WERI-Rb-1 (cell line): ENCODE measurements around the gene NRSN1.
A peak's percentile ranks its signal among the peaks of the same experiment; 100 is the strongest.
"Not testable (repeated sequence)": the region's sequence is repeated elsewhere in the genome, so short reads cannot be mapped to it uniquely, and the experiment has no call there.

ENCODE experiments used
- DNase-seq: peaks from one replicate; pipeline ENCODE4 v3.0.0-alpha.2; 2020
- H3K27ac ChIP-seq: fragments of 250-450 bp; sonication (Bioruptor Pico); 2 replicates; pipeline ENCODE4 v1.5.1; 2020; ENCODE audit warnings: mild to moderate bottlenecking, moderate library complexity
- H3K27me3 ChIP-seq: fragments of 250-450 bp; sonication (Bioruptor Pico); 2 replicates; pipeline ENCODE4 v1.5.1; 2021; ENCODE audit warnings: mild to moderate bottlenecking, low read depth, moderate library complexity; ENCODE audit not compliant: insufficient read depth, severe bottlenecking
- H3K36me3 ChIP-seq: fragments of 250-450 bp; sonication (Bioruptor Pico); 2 replicates; pipeline ENCODE4 v1.5.1; 2020; ENCODE audit warnings: mild to moderate bottlenecking, moderate library complexity
- H3K4me3 ChIP-seq: 2 replicates; pipeline ENCODE4 v1.5.1; 2011; ENCODE audit warnings: low read depth, mild to moderate bottlenecking, control low read depth, low read length
- H3K9me3 ChIP-seq: fragments of 250-450 bp; sonication (Bioruptor Pico); 2 replicates; pipeline ENCODE4 v1.5.1; 2021; ENCODE audit warnings: mild to moderate bottlenecking, moderate library complexity; ENCODE audit not compliant: severe bottlenecking
- CTCF ChIP-seq: IDR thresholded peaks from 2 replicates; pipeline ENCODE4 v1.5.1; 2011; ENCODE audit warnings: low read depth, mild to moderate bottlenecking, control low read depth, inconsistent platforms, low read length

The NRSN1 gene

GRCh38 chr6:24126586-24127192 is 674 bp downstream of the NRSN1 start:
- H3K4me3 ChIP-seq: peak overlapping the region; percentile 91
- no peak for TF ChIP-seq CTCF
- H3K27me3 ChIP-seq: no peaks in the 10 kb centered on the region
- H3K27ac ChIP-seq: peak overlapping the region; percentile 54
- H3K36me3 ChIP-seq: peaks cover 12% of the 10 kb centered on the region
- no peak for DNase-seq
- no peaks in the 10 kb centered on the region for H3K9me3 ChIP-seq

- no peak overlapping the region for H3K27ac ChIP-seq
- TF ChIP-seq CTCF: no peak
- no peaks in the 10 kb centered on the region for H3K27me3 ChIP-seq
- no peaks in the 10 kb centered on the region for H3K9me3 ChIP-seq
- no peak overlapping the region for H3K4me3 ChIP-seq
- no peak for DNase-seq
- H3K36me3 ChIP-seq: peaks cover 12% of the 10 kb centered on the region
Observed at GRCh38 chr6:24127316-24127715, 1.3 kb downstream of the NRSN1 start.

GRCh38 chr6:24131751-24132150 is 5.7 kb downstream of the NRSN1 start:
- Histone ChIP-seq H3K9me3 (no peaks in the 10 kb centered on the region), H3K27me3 (no peaks in the 10 kb centered on the region), H3K27ac (no peak overlapping the region), H3K4me3 (no peak overlapping the region), H3K36me3 (peaks cover 19% of the 10 kb centered on the region)
- no peak for TF ChIP-seq CTCF
- no peak for DNase-seq

- Histone ChIP-seq H3K4me3 (no peak overlapping the region), H3K27ac (no peak overlapping the region), H3K9me3 (peaks cover 6% of the 10 kb centered on the region), H3K27me3 (no peaks in the 10 kb centered on the region), H3K36me3 (peaks cover 7% of the 10 kb centered on the region; the same call in 1 of the 2 replicates)
- DNase-seq: no peak
- no peak for TF ChIP-seq CTCF
Observed at GRCh38 chr6:24139080-24139479, 13.1 kb downstream of the NRSN1 start.

- no peak for TF ChIP-seq CTCF
- Histone ChIP-seq H3K27ac (no peak overlapping the region), H3K9me3 (peaks cover 6% of the 10 kb centered on the region), H3K4me3 (no peak overlapping the region), H3K36me3 (peaks cover 5% of the 10 kb centered on the region; the same call in 1 of the 2 replicates), H3K27me3 (no peaks in the 10 kb centered on the region)
- DNase-seq: no peak
Observed at GRCh38 chr6:24139639-24140038, 13.6 kb downstream of the NRSN1 start.

- Histone ChIP-seq H3K27ac (no peak overlapping the region), H3K36me3 (no peaks in the 10 kb centered on the region), H3K9me3 (peaks cover 6% of the 10 kb centered on the region), H3K27me3 (no peaks in the 10 kb centered on the region), H3K4me3 (no peak overlapping the region)
- no peak for DNase-seq
- no peak for TF ChIP-seq CTCF
Observed at GRCh38 chr6:24140591-24140990, 14.6 kb downstream of the NRSN1 start.

- not testable (repeated sequence) for H3K36me3 ChIP-seq, H3K4me3 ChIP-seq, H3K27me3 ChIP-seq, H3K27ac ChIP-seq, DNase-seq, H3K9me3 ChIP-seq
Observed at GRCh38 chr6:24142733-24143132, 16.7 kb downstream of the NRSN1 start.
